HK-2 (cell line): ENCODE results near the gene KLHL10.

Experiments used
- DNase-seq: peaks from one replicate; pipeline ENCODE4 v3.0.0-alpha.2; 2018; ENCODE audit not compliant: unreplicated experiment

The KLHL10 gene

GRCh38 chr17:41895617-41896016 is 58.0 kb downstream of the KLHL10 start:
- no peak for DNase-seq

GRCh38 chr17:41896726-41897125 is 59.1 kb downstream of the KLHL10 start:
- DNase-seq = no peak
